Brain microvascular endothelial cell (primary cell): ENCODE results near the gene GULP1.
A peak's percentile ranks its signal among the peaks of the same experiment; 100 is the strongest.
"Not testable (repeated sequence)": the region's sequence is repeated elsewhere in the genome, so short reads cannot be mapped to it uniquely, and the experiment has no call there.

Experiments
- DNase-seq: peaks from one replicate; pipeline ENCODE4 v3.0.0-alpha.2; 2020
- H3K27ac ChIP-seq: fragments of 250-450 bp; sonication (Bioruptor Pico); 2 replicates; pipeline ENCODE4 v1.5.1; 2020; ENCODE audit warnings: mild to moderate bottlenecking, moderate library complexity
- H3K27me3 ChIP-seq: fragments of 250-450 bp; sonication (Bioruptor Pico); replicated peaks from 2 replicates; pipeline ENCODE4 v1.5.1; 2020; ENCODE audit warnings: mild to moderate bottlenecking
- H3K36me3 ChIP-seq: fragments of 250-450 bp; sonication (Bioruptor Pico); replicated peaks from 2 replicates; pipeline ENCODE4 v1.5.1; 2020; ENCODE audit warnings: mild to moderate bottlenecking
- H3K4me3 ChIP-seq: 2 replicates; pipeline ENCODE4 v1.5.1; 2011; ENCODE audit warnings: low read depth, mild to moderate bottlenecking, control low read depth, low read length, moderate library complexity
- in situ Hi-C: cut with HindIII; loops from 2 replicates; pipeline ENCODE4 v1.10.0; 2017; ENCODE audit warnings: low sequenced_read_pairs, low pct_ligation_motif_present
- TF ChIP-seq, protein P1 (sequence below): IDR thresholded peaks from 2 replicates; pipeline ENCODE4 v1.5.1; 2011; ENCODE audit warnings: low read depth, mild to moderate bottlenecking, moderate library complexity, low read length, control low read depth, inconsistent platforms; ENCODE audit errors: missing control alignments

The GULP1 gene

DNA sequence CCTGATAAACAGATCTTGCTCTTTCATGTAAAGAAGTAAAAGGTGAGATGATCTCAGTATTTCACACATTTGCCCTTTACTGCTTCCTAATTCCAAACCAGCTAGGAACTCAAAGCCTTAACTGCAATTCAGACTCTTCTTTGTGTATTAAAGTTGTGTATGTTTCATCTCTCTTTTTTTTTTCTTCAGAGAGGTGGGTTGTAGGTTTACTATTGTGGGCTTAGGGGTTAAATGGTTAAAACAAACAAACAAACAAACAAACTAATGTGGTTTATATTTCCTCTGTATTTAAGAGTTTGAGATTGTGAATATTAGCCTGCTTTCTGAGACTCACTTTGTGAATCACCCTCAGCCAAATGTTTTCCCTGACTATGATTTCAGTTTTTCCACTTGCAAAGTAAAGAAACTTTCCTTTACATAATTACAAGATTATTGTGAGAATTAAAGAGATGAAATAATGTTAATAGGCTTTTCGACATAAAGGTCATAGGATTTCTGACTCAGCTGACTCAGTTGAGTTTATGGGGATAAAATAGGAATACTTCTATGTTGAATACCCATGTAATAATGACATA is 2.8 kb downstream of the GULP1 start:
- DNase-seq: no peak
- TF ChIP-seq, protein P1, sequence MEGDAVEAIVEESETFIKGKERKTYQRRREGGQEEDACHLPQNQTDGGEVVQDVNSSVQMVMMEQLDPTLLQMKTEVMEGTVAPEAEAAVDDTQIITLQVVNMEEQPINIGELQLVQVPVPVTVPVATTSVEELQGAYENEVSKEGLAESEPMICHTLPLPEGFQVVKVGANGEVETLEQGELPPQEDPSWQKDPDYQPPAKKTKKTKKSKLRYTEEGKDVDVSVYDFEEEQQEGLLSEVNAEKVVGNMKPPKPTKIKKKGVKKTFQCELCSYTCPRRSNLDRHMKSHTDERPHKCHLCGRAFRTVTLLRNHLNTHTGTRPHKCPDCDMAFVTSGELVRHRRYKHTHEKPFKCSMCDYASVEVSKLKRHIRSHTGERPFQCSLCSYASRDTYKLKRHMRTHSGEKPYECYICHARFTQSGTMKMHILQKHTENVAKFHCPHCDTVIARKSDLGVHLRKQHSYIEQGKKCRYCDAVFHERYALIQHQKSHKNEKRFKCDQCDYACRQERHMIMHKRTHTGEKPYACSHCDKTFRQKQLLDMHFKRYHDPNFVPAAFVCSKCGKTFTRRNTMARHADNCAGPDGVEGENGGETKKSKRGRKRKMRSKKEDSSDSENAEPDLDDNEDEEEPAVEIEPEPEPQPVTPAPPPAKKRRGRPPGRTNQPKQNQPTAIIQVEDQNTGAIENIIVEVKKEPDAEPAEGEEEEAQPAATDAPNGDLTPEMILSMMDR: no peak
- Histone ChIP-seq H3K27me3 (no peaks in the 10 kb centered on the region), H3K4me3 (peak overlapping the region; percentile 86), H3K36me3 (no peaks in the 10 kb centered on the region), H3K27ac (no peak overlapping the region)
- in situ Hi-C loops: no loop called here

DNA sequence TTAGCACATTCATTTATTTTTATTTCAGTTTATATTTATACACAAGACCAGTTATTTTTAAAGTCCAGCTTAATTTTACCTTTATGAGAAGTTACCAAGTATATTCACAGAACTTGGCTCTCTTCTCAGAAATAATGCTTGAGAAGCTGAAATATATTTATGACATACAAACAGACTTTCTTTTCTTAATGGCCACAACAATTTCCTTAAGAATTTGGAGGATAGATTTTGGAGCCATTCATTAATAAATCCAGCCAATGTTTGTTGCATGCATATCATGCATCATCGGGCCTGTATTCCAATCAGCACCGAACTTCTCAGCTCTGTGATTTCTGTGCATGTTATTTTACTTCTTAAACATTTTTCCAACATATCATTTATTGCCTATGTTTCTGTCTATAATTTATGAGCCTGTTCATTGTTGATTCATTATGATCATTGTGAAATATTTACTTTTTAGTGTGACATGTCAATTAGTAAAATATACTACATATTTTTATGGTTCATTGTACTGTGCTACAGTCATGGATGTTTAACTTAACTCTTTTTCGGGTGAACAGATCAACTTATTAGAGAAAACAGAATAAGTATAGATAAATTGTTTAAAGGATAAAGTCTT is 3.5 kb downstream of the GULP1 start:
- no peak for DNase-seq
- Histone ChIP-seq H3K27ac (no peak overlapping the region), H3K36me3 (no peaks in the 10 kb centered on the region), H3K27me3 (no peaks in the 10 kb centered on the region), H3K4me3 (peak overlapping the region; percentile 86)
- TF ChIP-seq, protein P1: no peak
- in situ Hi-C loops: no loop called here

DNA sequence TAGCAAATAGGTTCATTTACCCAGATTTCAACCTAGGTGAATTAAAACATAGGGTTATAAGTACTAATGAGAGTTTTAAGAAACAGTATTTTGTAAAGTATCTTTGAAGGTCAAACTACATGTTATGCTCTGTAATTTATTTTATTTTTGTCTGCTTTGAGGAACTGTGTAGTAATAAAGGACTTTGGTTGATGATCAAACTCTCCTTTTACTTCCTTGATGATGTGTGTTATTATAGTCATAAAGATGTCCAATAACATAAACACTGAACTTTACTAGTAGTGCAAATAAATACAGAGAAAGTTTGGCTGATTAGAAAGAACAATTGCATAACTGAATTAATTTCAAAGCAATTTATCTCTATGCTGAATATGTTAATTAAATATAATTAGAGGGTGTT is 6.3 kb downstream of the GULP1 start:
- TF ChIP-seq, protein P1: no peak
- in situ Hi-C loops: no loop called here
- Histone ChIP-seq H3K36me3 (no peaks in the 10 kb centered on the region), H3K27ac (no peak overlapping the region), H3K27me3 (no peaks in the 10 kb centered on the region), H3K4me3 (no peak overlapping the region)
- DNase-seq: no peak

DNA sequence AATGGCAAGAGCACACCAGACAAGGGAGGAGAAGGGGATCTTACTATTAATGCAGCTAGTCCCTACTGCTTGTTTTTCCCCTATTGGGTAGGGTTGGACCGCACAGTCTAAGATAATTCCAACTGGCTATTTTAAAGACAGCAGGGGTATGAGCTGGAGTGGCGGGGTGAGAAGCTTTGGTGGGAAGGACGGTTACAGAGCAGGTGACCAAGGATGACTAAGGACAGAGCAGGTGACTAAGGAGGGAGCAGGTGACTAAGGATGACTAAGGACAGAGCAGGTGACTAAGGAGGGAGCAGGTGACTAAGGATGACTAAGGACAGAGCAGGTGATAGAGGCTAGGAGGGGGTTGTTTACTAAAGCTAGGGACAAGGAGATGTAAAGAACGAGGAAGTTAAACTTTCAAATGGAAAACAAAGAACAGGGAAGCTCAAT is 7.3 kb downstream of the GULP1 start:
- H3K27me3 ChIP-seq, H3K4me3 ChIP-seq, H3K36me3 ChIP-seq, in situ Hi-C loops, DNase-seq, H3K27ac ChIP-seq: not testable (repeated sequence)

DNA sequence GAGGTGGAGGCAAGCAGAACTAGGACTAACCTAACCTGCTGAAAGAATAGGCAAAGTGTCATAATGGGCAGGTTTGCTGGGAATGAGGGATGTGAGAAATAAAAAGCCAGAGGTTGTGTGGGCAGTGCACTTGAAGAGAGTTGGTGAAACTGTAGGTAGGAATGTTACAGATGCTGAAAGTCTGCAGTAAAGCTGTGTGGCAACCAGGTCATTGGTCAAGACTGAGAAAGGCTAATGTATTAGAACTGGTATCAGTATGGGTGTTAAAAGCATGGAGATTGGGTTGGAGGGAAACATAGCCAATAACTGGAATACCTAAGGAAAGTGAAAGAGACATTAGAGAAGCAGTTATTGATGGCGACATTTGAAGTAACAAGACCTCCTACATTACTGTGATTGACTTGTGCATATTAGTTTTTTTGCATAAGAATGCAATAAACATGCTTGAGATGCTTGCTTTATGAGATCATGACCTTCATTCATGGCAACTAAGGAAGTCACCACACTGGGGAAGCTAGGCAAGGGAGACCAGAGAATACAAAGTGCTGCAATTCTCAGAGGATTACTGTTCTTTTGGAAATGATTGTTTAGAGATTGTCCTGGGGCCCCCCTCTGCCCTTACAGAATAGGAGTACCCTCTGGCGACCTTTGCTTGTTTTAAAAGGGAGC is 11.8 kb downstream of the GULP1 start:
- TF ChIP-seq, protein P1: no peak
- peak; percentile 24 for DNase-seq
- no peaks in the 10 kb centered on the region for H3K27me3 ChIP-seq
- H3K4me3 ChIP-seq: no peak overlapping the region
- peak overlapping the region; percentile 2 for H3K27ac ChIP-seq
- H3K36me3 ChIP-seq: no peaks in the 10 kb centered on the region
- in situ Hi-C loops: no loop called here

DNA sequence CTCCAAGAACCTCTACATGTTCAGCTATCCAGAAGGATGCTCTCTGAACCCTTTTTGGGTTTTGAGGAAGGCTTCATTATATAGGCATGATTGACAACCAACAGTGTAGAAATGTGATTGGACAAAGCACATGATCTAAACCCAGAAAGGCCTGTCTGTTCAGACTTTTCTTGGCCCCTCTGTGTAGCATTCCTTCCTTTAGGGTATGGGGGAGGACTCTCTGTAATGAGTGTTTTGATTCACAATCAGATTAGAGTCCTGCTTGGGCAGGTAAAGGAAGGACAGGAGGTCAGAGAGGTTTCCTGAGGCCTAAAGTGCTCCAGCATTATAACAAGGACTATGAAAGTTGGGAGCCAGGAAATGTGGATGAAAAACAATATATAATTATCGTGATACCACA is 13.6 kb downstream of the GULP1 start:
- TF ChIP-seq, protein P1: no peak
- Histone ChIP-seq H3K27me3 (no peaks in the 10 kb centered on the region), H3K27ac (no peak overlapping the region), H3K4me3 (no peak overlapping the region), H3K36me3 (no peaks in the 10 kb centered on the region)
- in situ Hi-C loops: no loop called here
- DNase-seq: no peak
